HG03432 (cell line): ENCODE measurements around the gene MAML1.

Experiments
- ATAC-seq: cut with Tn5 transposase; IDR thresholded peaks from one replicate; pipeline ENCODE4 v1.9.1; 2021; ENCODE audit warnings: mild to moderate bottlenecking, moderate library complexity; ENCODE audit not compliant: unreplicated experiment

MAML1 gene

GRCh38 chr5:179821298-179822058 lies 88.9 kb downstream of the MAML1 start:
- ATAC-seq: peak; percentile 45

- ATAC-seq: no peak
Observed at GRCh38 chr5:179822059-179822432, 89.4 kb downstream of the MAML1 start.

- no peak for ATAC-seq
Observed at GRCh38 chr5:179822444-179822990, 89.9 kb downstream of the MAML1 start.

GRCh38 chr5:179823937-179824744 lies 91.5 kb downstream of the MAML1 start:
- ATAC-seq: no peak

- ATAC-seq: no peak
Observed at GRCh38 chr5:179824745-179825112, 92.1 kb downstream of the MAML1 start.

- no peak for ATAC-seq
Observed at GRCh38 chr5:179825655-179826182, 93.1 kb downstream of the MAML1 start.
